GM12875 (cell line): ENCODE data around the gene CHURC1.

Experiments
- H3K4me3 ChIP-seq: one replicate; pipeline ENCODE4 v1.5.1; 2011; ENCODE audit warnings: low read depth, low read length, control low read depth
- TF ChIP-seq, protein P1 (sequence below): IDR thresholded peaks from 2 replicates; pipeline ENCODE4 v1.5.1; 2011; ENCODE audit warnings: low read depth, mild to moderate bottlenecking, control low read depth, inconsistent platforms, low read length, moderate library complexity, borderline replicate concordance; ENCODE audit not compliant: insufficient read depth

The CHURC1 gene

DNA sequence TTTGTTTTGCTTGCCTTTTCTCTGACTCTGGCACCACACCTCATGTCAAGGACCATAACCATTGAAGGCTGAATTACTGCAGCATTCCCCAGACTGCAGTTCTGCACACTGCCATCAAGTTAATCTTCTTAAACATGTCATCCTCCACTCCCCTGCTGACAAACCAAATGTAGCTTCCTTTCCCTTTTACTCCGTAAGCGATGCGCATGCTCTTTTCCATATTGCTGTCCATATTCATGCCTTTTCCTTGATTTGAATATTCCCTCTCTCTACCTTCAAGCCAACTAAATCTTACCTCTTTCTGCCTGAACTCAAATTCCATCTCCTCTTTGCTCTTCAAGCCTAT lies 14.7 kb downstream of the CHURC1 start:
- H3K4me3 ChIP-seq: no peak overlapping the region
- TF ChIP-seq, protein P1, sequence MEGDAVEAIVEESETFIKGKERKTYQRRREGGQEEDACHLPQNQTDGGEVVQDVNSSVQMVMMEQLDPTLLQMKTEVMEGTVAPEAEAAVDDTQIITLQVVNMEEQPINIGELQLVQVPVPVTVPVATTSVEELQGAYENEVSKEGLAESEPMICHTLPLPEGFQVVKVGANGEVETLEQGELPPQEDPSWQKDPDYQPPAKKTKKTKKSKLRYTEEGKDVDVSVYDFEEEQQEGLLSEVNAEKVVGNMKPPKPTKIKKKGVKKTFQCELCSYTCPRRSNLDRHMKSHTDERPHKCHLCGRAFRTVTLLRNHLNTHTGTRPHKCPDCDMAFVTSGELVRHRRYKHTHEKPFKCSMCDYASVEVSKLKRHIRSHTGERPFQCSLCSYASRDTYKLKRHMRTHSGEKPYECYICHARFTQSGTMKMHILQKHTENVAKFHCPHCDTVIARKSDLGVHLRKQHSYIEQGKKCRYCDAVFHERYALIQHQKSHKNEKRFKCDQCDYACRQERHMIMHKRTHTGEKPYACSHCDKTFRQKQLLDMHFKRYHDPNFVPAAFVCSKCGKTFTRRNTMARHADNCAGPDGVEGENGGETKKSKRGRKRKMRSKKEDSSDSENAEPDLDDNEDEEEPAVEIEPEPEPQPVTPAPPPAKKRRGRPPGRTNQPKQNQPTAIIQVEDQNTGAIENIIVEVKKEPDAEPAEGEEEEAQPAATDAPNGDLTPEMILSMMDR: no peak

DNA sequence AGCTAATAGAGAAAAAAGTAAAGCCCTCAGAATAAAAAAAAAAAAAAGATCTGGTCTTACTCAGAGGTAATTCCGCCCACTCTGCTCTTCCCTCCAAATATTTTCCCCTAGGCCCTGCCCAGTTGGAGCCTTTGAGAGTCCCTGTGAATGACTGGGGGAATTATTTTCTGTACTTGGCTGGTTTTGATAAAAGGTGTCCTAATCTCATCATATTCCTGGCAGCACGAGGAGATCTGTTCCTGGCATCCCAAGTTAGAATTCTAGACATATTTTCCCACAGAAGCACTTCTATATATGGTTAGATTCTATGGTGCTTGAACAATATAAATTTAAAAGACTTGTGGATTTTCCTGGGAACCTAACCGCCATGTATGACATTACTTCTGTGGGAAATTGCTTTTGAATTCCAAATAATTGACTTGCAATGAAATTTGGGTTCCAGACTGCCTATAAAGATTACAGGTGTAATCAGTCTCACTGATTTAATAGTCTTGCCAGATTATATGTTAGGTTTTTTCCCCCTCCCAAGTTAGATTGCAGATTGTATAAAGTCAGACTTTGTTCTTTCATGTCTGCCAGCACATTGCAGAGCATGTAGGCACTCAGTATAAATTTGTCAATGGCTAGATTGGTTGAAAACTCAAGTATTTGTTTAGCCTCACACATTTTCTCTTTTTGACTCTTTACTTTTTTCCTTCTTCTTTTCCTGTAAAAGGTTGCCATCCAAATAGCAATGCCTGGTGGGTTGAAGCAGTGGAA lies 16.0 kb downstream of the CHURC1 start:
- TF ChIP-seq, protein P1: no peak
- no peak overlapping the region for H3K4me3 ChIP-seq

DNA sequence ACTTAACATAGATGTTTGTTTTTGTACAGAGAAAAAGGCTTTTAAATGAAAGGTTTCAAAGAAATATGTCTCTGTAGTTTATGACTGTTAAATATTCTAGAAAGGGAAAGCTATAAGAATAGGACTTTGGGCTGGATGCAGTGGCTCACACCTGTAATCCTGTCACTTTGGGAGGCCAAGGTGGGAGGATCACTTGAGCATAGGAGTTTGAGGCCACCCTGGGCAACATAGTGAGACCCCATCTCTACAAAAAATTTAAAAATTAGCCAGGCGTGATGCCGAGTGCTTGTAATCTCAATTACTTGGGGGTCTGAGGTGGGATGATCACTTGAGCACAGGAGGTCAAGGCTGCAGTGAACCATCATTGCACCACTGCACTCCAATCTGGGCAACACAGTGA lies 16.9 kb downstream of the CHURC1 start:
- no peak overlapping the region for H3K4me3 ChIP-seq
- TF ChIP-seq, protein P1: no peak

DNA sequence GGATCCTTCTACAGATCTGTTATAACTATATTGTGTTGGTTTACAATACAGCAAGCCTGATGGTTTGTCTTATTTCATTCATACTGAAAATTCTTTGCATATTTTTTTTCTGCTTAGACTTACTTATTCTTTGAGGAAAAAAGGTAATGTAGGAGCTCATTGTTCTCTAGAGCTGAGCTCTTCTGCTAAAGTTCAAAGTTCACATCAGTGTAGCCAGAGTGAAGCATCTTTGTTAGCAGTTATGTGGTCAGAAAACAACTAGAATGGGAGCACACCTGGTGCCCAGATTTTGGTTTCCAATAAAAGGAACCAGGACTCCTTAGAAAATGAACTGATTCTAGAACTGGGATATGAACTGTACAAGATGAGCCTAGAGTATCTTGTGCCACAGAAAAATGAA lies 18.0 kb downstream of the CHURC1 start:
- no peak overlapping the region for H3K4me3 ChIP-seq
- TF ChIP-seq, protein P1: no peak

DNA sequence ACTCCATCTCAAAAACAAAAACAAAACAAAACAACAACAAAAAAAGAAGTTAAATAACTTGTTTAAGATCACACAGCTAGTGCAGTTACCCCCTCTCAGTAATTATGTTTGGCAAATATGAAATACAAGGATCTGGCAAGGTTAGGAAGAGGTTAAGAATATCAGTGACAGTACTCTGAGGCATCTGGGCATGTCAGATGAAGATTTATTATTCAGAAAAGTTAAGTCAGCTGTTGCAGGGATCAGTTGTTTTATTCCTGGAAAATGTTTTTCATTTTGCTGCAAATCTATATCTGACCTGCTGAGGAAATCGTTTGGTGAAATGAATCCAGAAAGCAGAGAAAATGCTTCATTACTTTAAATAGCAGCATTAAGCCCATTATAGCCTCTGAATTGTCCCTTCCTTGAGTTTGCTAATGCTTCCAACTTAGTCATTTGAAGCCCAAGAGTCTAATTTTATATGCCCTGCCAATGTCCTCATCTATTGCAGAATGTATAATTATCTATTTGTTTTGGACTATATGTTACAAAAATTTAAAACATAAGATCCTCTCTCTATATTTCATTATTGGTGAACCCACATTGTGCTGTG lies 20.2 kb downstream of the CHURC1 start:
- TF ChIP-seq, protein P1: no peak
- H3K4me3 ChIP-seq: no peak overlapping the region

DNA sequence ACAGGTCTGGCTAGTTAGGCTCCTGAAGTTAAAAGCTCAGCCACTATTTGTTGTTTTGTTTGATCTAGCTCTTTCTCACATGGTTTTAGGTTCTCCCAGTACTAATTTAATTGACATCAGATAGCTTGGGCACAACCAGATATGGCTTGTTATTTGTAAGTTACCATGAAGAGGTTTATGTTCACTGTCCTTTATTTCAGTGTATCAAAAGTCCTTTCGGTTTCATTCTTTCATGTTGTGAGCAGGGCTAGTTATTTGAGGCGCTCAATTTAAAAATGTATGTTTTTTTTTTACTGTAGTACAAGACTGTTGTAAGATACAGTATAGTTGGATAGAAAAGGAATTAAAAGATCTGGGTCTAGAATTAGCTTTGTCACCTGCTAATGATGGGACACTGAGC lies 21.3 kb downstream of the CHURC1 start:
- H3K4me3 ChIP-seq: no peak overlapping the region
- TF ChIP-seq, protein P1: no peak

DNA sequence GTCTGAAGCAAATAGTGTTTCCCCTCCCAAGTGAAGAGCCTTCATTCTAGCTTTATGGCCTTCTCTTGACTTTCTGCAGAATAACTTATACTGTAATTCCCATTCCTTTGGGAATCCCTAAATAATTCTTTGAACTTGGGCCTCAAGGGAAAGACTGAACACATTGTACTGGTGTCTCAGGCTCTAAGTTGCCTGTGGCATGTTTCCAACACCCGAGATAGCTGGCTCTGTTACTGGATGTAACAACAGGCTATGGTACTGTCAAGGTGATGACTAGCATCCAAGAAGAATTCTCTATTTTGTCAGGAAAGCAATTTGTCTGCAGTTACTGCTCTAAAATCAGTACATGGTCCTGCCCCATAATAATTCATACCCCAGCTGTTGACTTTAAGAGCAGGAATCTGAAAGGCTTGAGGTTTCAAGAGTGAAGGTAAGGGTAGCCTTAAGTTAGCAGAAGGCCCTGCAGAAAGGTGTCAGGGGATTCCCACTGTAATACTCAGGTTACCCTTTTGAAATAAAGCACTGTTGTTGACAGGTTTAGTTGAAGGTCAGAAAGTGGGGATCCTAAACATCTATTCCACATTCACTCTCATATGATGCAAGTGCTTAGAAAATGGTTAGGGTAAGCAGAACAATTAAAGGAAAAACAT lies 23.0 kb downstream of the CHURC1 start:
- no peak overlapping the region for H3K4me3 ChIP-seq
- TF ChIP-seq, protein P1: no peak
